IMR-90 (cell line): ENCODE data around the gene STK17B. TPM values are rescaled to one million over a fixed set of nuclear protein-coding genes. Genes with fewer than 3 reads are reported as not detected.

ENCODE experiments used
- ATAC-seq: fragments of 200-7000 bp; cut with Tn5 transposase; 2 replicates; pipeline ENCODE4 v1.9.1; 2020; ENCODE audit warnings: low read depth, mild to moderate bottlenecking, moderate library complexity
- BruUV-seq: library from RNA; stranded (reverse); fragments of 400-500 nt; replicated peaks from 2 replicates; lab custom pipeline; 2021; lab: Mats Ljungman, UMichigan
- CTCF ChIA-PET: fragments of 300-600 bp; formaldehyde crosslinking; extraction: SDS; loops from one replicate; lab custom pipeline; 2021; ENCODE audit warnings: antibody characterized with exemption; lab: Yijun Ruan, JAX
- POLR2A ChIA-PET: fragments of 300-600 bp; sonication (Branson Sonifier 250); formaldehyde crosslinking; loops from one replicate; lab custom pipeline; 2022; ENCODE audit warnings: antibody characterized with exemption; ENCODE audit not compliant: unreplicated experiment; lab: Charles Lee
- DNase-seq: peaks from one replicate; pipeline ENCODE4 v3.0.0; 2013
- H2AFZ ChIP-seq: replicated peaks from 2 replicates; pipeline ENCODE3; 2013; ENCODE audit warnings: low read length, mild to moderate bottlenecking; ENCODE audit not compliant: poor library complexity
- H2AK5ac ChIP-seq: 2 replicates; pipeline ENCODE4 v1.6.1; 2013; ENCODE audit warnings: low read depth, low read length, inconsistent platforms
- H2AK9ac ChIP-seq: replicated peaks from 2 replicates; pipeline ENCODE3; 2013; ENCODE audit warnings: mild to moderate bottlenecking, low read depth, low read length, moderate library complexity; ENCODE audit not compliant: poor library complexity
- H2BK120ac ChIP-seq: 2 replicates; pipeline ENCODE4 v1.6.1; 2013; ENCODE audit warnings: low read depth, low read length, inconsistent platforms
- H2BK15ac ChIP-seq: 3 replicates; pipeline ENCODE4 v1.6.1; 2013; ENCODE audit warnings: low read depth, low read length, inconsistent platforms
- H2BK20ac ChIP-seq: 2 replicates; pipeline ENCODE4 v1.6.1; 2013; ENCODE audit warnings: low read depth, mild to moderate bottlenecking, inconsistent platforms, low read length, moderate library complexity
- H2BK5ac ChIP-seq: 2 replicates; pipeline ENCODE4 v1.6.1; 2013; ENCODE audit warnings: mild to moderate bottlenecking, low read depth, low read length, inconsistent platforms; ENCODE audit not compliant: poor library complexity, severe bottlenecking
- H3K14ac ChIP-seq: replicated peaks from 2 replicates; pipeline ENCODE4 v1.6.1; 2013; ENCODE audit warnings: low read depth, low read length, inconsistent platforms
- H3K18ac ChIP-seq: 2 replicates; pipeline ENCODE4 v1.6.1; 2013; ENCODE audit warnings: low read depth, low read length, control low read depth
- H3K23ac ChIP-seq: 2 replicates; pipeline ENCODE4 v1.6.1; 2013; ENCODE audit warnings: low read depth, low read length, inconsistent platforms
- H3K27ac ChIP-seq: 2 replicates; pipeline ENCODE4 v1.5.1; 2013; ENCODE audit warnings: mild to moderate bottlenecking, control low read depth, low read length; ENCODE audit not compliant: insufficient read depth
- H3K27me3 ChIP-seq: 2 replicates; pipeline ENCODE4 v1.6.1; 2013; ENCODE audit warnings: low read length; ENCODE audit not compliant: control insufficient read depth, insufficient read depth
- H3K36me3 ChIP-seq: 2 replicates; pipeline ENCODE4 v1.6.1; 2013; ENCODE audit warnings: low read length, mixed read lengths; ENCODE audit not compliant: control insufficient read depth, insufficient read depth
- H3K4ac ChIP-seq: 2 replicates; pipeline ENCODE4 v1.6.1; 2013; ENCODE audit warnings: low read depth, low read length, inconsistent platforms
- H3K4me1 ChIP-seq: 2 replicates; pipeline ENCODE4 v1.6.1; 2013; ENCODE audit warnings: low read length, mixed read lengths; ENCODE audit not compliant: control insufficient read depth, insufficient read depth
- H3K4me2 ChIP-seq: 2 replicates; pipeline ENCODE4 v1.6.1; 2013; ENCODE audit warnings: low read depth, mild to moderate bottlenecking, control low read depth, low read length, moderate library complexity
- H3K4me3 ChIP-seq: 2 replicates; pipeline ENCODE4 v1.5.1; 2013; ENCODE audit warnings: low read depth, mild to moderate bottlenecking, control low read depth, low read length, moderate library complexity; ENCODE audit not compliant: insufficient read depth
- H3K56ac ChIP-seq: 2 replicates; pipeline ENCODE4 v1.6.1; 2013; ENCODE audit warnings: low read length, inconsistent platforms; ENCODE audit not compliant: insufficient read depth; ENCODE audit errors: extremely low read depth
- H3K79me1 ChIP-seq, 2 experiments: 2 replicates each; pipeline ENCODE4 v1.6.1; 2013; ENCODE audit warnings: low read length in 2 of 2, inconsistent platforms in 1 of 2, low read depth in 1 of 2
- H3K9ac ChIP-seq: 2 replicates; pipeline ENCODE4 v1.6.1; 2013; ENCODE audit warnings: low read depth, low read length, control low read depth
- H3K9me1 ChIP-seq: 2 replicates; pipeline ENCODE4 v1.6.1; 2013; ENCODE audit warnings: low read length, inconsistent platforms; ENCODE audit not compliant: insufficient read depth
- H3K9me3 ChIP-seq: 2 replicates; pipeline ENCODE4 v1.6.1; 2013; ENCODE audit warnings: low read length; ENCODE audit not compliant: control insufficient read depth, insufficient read depth
- H4K20me1 ChIP-seq: 2 replicates; pipeline ENCODE4 v1.6.1; 2013; ENCODE audit warnings: low read length, inconsistent platforms; ENCODE audit not compliant: insufficient read depth
- H4K5ac ChIP-seq: 2 replicates; pipeline ENCODE4 v1.6.1; 2013; ENCODE audit warnings: mild to moderate bottlenecking, low read depth, low read length, control low read depth
- H4K8ac ChIP-seq, 2 experiments: 2 replicates each; pipeline ENCODE4 v1.6.1; 2013; ENCODE audit warnings: low read depth in 2 of 2, low read length in 2 of 2, control low read depth in 1 of 2, inconsistent platforms in 1 of 2
- H4K91ac ChIP-seq: 2 replicates; pipeline ENCODE4 v1.6.1; 2013; ENCODE audit warnings: low read depth, low read length, inconsistent platforms; ENCODE audit not compliant: insufficient read depth
- BHLHE40 ChIP-seq: fragments of 150-350 bp; IDR thresholded peaks from 2 replicates; pipeline ENCODE4 v1.6.1; 2016; ENCODE audit warnings: mild to moderate bottlenecking, low read depth, low read length
- WGBS, 2 experiments: methylation state at CpG; one replicate each; pipeline versions ENCODE4 v1.1.5 to v1.1.7; 2013; ENCODE audit warnings: missing lambda C conversion rate in 2 of 2; ENCODE audit not compliant: insufficient read length in 1 of 2; ENCODE audit errors: extremely low coverage in 2 of 2; 5-methylcytosine and 5-hydroxymethylcytosine counted together
- dilution Hi-C: fragments of 300-500 bp; cut with HindIII; formaldehyde crosslinking; loops from one replicate; pipeline ENCODE4 v1.14.3; 2018; ENCODE audit warnings: low sequenced_read_pairs; ENCODE audit not compliant: unreplicated experiment
- in situ Hi-C: fragments of 300-500 bp; cut with MboI; formaldehyde crosslinking; loops from 3 replicates; pipeline ENCODE4 v1.14.3; 2019; ENCODE audit warnings: low sequenced_read_pairs, inconsistent platforms, mixed read lengths
- intact Hi-C: fragments of 100-400 bp; cut with micrococcal nuclease; formaldehyde crosslinking; loops from 2 replicates; pipeline ENCODE4 v1.10.0; 2022
- polyA plus RNA-seq, 3 experiments: library from polyadenylated mRNA; depleted of rRNA; stranded (reverse); fragments of >200 nt; gene quantifications; 2 replicates each; pipeline ENCODE4 v1.2.3, GENCODE V29; 2012; ENCODE audit warnings: low replicate concordance in 1 of 3
- total RNA-seq: library from RNA; depleted of rRNA; stranded (reverse); fragments of >200 nt; gene quantifications from 2 replicates; pipeline ENCODE4 v1.2.3, GENCODE V29; 2012

Gene STK17B
- total and polyA plus RNA-seq, 2 of the 4 experiments (the other 2 are of a cell fraction) = 7.5 to 48.9 TPM

DNA sequence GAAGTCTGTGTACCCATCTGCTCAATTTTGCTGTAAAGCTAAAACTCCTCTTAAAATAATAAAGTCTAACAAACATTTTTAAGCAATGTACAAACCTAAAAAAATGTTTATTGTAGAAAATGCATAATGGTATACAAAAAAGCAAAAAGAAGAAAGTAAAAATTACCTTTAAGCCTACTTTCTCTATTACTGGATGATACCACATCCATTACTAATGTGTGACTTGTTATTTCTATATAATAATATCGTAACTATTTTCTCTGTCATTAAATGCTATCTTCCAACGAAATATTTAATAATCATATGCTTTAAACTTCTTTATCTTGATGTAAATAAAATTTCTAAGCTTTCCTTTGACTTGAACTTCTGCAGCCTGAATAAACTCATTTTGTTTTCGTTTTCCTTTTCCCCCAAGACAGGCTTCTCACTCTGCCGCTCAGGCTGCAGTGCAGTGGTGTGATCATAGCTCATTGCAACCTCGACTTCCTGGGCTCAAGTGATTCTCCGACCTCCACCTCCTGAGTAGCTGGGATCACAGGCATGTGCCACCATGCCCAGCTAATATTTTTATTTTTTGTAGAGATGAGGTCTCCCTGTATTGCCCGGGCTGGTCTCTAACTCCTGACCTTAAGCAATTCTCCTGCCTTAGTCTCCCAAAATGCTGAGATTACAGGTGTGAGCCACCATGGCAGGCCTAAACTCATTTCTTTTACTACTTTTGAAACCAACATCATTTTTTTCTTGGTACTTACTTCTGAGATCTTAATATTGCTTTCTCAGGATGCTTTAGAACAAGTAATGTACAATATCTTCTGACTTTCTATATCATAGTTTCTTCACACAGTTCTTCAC lies 84.6 kb downstream of the STK17B start:
- Histone ChIP-seq H3K23ac (no peak overlapping the region), H4K20me1 (no peaks in the 10 kb centered on the region), H2AK9ac (no peak overlapping the region), H2BK5ac (no peak overlapping the region), H2BK120ac (no peak overlapping the region), H3K18ac (no peak overlapping the region), H4K8ac (no peak overlapping the region), H3K4ac (no peak overlapping the region), H2AK5ac (no peak overlapping the region), H3K4me2 (no peak overlapping the region), H4K91ac (no peak overlapping the region), H3K27ac (no peak overlapping the region), H3K9me1 (no peaks in the 10 kb centered on the region), H4K5ac (no peak overlapping the region), H3K27me3 (no peaks in the 10 kb centered on the region), H3K36me3 (no peaks in the 10 kb centered on the region), H3K79me1 (no peaks in the 10 kb centered on the region), H3K4me3 (no peak overlapping the region), H2BK20ac (no peak overlapping the region), H3K14ac (no peak overlapping the region), H2AFZ (no peak overlapping the region), H3K9ac (no peak overlapping the region), H3K56ac (no peak overlapping the region), H2BK15ac (no peak overlapping the region), H3K9me3 (peaks cover 3% of the 10 kb centered on the region), H3K4me1 (no peaks in the 10 kb centered on the region)
- no peak for TF ChIP-seq BHLHE40
- POLR2A ChIA-PET = interaction anchor here (0.5 kb wide), 1 partner anchor 12 kb away, joined by 6 read pairs; no protein-coding TSS in a partner anchor
- in situ Hi-C loops (loop anchor here (25.0 kb wide), 1 partner anchor 351 kb away; no protein-coding TSS in a partner anchor), dilution Hi-C loops (no loop called here), intact Hi-C loops (no loop called here)
- DNase-seq (no peak), ATAC-seq (no peak)
- WGBS, 2 experiments = 80% methylated on average over 2 of the region's 7 CpGs; no CpG with 5 or more reads in 1 of the 2 experiments
- BruUV-seq = no TSS peak
- CTCF ChIA-PET = no interaction called here
